ENCODE data around the gene MAGI1. TPM values are rescaled to one million over a fixed set of nuclear protein-coding genes. Genes with fewer than 3 reads are reported as not detected.
A peak's percentile ranks its signal among the peaks of the same experiment; 100 is the strongest.
"Not testable (repeated sequence)": the region's sequence is repeated elsewhere in the genome, so short reads cannot be mapped to it uniquely, and the experiment has no call there.

MAGI1 gene
- polyA plus RNA-seq, 3 donors = 27.7 to 37.9 (median 33.4) TPM

GRCh38 chr3:65565744-65566143 is 473.0 kb downstream of the MAGI1 start:
- not testable (repeated sequence) for DNase-seq

GRCh38 chr3:65564483-65564882 is 474.2 kb downstream of the MAGI1 start:
- DNase-seq = no peak

- DNase-seq = no peak
Observed at GRCh38 chr3:65563861-65564260, 474.9 kb downstream of the MAGI1 start.

- no peak for DNase-seq
Observed at GRCh38 chr3:65562447-65562846, 476.3 kb downstream of the MAGI1 start.

- DNase-seq = no peak
Observed at GRCh38 chr3:65561617-65562016, 477.1 kb downstream of the MAGI1 start.

GRCh38 chr3:65560901-65561300 is 477.8 kb downstream of the MAGI1 start:
- DNase-seq = no peak

- DNase-seq = no peak
Observed at GRCh38 chr3:65560133-65560532, 478.6 kb downstream of the MAGI1 start.

- no peak for DNase-seq
Observed at GRCh38 chr3:65559643-65560042, 479.1 kb downstream of the MAGI1 start.

GRCh38 chr3:65558826-65559225 is 479.9 kb downstream of the MAGI1 start:
- no peak for DNase-seq

- DNase-seq = no peak
Observed at GRCh38 chr3:65557899-65558564, 480.7 kb downstream of the MAGI1 start.

GRCh38 chr3:65556934-65557577 is 481.7 kb downstream of the MAGI1 start:
- DNase-seq = no peak

- DNase-seq = no peak
Observed at GRCh38 chr3:65552434-65552833, 486.3 kb downstream of the MAGI1 start.

- no peak for DNase-seq
Observed at GRCh38 chr3:65551945-65552344, 486.8 kb downstream of the MAGI1 start.

GRCh38 chr3:65550137-65550536 is 488.6 kb downstream of the MAGI1 start:
- no peak for DNase-seq

- no peak for DNase-seq
Observed at GRCh38 chr3:65549626-65549959, 489.1 kb downstream of the MAGI1 start.

- DNase-seq = peak; percentile 33
Observed at GRCh38 chr3:65548848-65549625, 489.7 kb downstream of the MAGI1 start.

GRCh38 chr3:65545429-65545828 is 493.3 kb downstream of the MAGI1 start:
- no peak for DNase-seq

- not testable (repeated sequence) for DNase-seq
Observed at GRCh38 chr3:65543391-65543790, 495.3 kb downstream of the MAGI1 start.

- no peak for DNase-seq
Observed at GRCh38 chr3:65540666-65541065, 498.1 kb downstream of the MAGI1 start.

- DNase-seq = no peak
Observed at GRCh38 chr3:65539616-65540015, 499.1 kb downstream of the MAGI1 start.

GRCh38 chr3:65538101-65538500 is 500.6 kb downstream of the MAGI1 start:
- no peak for DNase-seq

GRCh38 chr3:65537109-65537508 is 501.6 kb downstream of the MAGI1 start:
- no peak for DNase-seq

GRCh38 chr3:65535260-65535659 is 503.5 kb downstream of the MAGI1 start:
- DNase-seq = no peak

Measured in renal pelvis (tissue), 4 donors.